ENCODE measurements around the gene KLHL18. TPM values are rescaled to one million over a fixed set of nuclear protein-coding genes. Genes with fewer than 3 reads are reported as not detected.

The KLHL18 gene
- total RNA-seq, 6 experiments from 2014 or later: 4.3 to 11.4 (median 8.1) TPM

DNA sequence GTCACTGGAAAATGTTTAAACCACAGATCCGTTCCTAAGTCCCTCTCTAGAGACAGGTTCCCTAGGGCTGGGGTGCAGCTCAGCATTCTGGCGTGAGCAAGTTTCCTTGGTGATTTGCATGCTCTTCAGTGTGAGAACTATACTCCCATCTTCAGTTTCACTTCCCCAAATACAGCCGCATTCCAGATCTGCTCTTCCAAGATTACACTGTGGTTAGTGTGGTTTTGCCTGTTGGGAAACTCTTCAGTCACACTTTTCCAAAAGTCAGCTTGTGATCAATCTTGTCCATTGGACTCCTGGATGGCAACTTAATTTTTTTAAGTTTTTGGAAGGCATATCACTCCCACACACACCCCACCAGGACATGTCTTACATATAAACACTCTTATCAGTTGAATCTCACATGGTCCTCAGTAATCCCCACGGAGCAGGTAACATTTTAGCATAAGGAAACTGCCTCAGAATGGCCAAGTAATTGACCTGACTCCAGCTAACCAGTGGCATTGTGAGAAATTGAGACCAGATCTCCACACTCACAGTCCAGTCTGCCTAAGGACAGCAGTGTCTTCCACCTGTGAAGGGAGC lies 64.6 kb downstream of the KLHL18 start:
- DNase-seq: no peak
- Histone ChIP-seq H3K4me1 (peaks cover 0 to 10% (median 5%) of the 10 kb centered on the region in 4 donors), H3K36me3 (peaks cover 0 to 5% (median 0%) of the 10 kb centered on the region in 4 donors), H3K27ac (no peak overlapping the region), H3K4me3 (no peak overlapping the region), H3K9me3 (no peaks in the 10 kb centered on the region), H3K27me3 (no peaks in the 10 kb centered on the region)
- ATAC-seq: peak; percentile 22 to 53 (median 34)
- intact Hi-C loops (cut with DNase I): no loop called here
- TF ChIP-seq, protein P1, sequence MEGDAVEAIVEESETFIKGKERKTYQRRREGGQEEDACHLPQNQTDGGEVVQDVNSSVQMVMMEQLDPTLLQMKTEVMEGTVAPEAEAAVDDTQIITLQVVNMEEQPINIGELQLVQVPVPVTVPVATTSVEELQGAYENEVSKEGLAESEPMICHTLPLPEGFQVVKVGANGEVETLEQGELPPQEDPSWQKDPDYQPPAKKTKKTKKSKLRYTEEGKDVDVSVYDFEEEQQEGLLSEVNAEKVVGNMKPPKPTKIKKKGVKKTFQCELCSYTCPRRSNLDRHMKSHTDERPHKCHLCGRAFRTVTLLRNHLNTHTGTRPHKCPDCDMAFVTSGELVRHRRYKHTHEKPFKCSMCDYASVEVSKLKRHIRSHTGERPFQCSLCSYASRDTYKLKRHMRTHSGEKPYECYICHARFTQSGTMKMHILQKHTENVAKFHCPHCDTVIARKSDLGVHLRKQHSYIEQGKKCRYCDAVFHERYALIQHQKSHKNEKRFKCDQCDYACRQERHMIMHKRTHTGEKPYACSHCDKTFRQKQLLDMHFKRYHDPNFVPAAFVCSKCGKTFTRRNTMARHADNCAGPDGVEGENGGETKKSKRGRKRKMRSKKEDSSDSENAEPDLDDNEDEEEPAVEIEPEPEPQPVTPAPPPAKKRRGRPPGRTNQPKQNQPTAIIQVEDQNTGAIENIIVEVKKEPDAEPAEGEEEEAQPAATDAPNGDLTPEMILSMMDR (IDR thresholded peaks at IDR 0.05): no peak
- no peak for TF ChIP-seq POLR2A (IDR thresholded peaks at IDR 0.05)
- WGBS (ENCODE audit: insufficient coverage, low coverage, low lambda C conversion rate, missing lambda C conversion rate): 78% methylated on average over 4 of the region's 4 CpGs

DNA sequence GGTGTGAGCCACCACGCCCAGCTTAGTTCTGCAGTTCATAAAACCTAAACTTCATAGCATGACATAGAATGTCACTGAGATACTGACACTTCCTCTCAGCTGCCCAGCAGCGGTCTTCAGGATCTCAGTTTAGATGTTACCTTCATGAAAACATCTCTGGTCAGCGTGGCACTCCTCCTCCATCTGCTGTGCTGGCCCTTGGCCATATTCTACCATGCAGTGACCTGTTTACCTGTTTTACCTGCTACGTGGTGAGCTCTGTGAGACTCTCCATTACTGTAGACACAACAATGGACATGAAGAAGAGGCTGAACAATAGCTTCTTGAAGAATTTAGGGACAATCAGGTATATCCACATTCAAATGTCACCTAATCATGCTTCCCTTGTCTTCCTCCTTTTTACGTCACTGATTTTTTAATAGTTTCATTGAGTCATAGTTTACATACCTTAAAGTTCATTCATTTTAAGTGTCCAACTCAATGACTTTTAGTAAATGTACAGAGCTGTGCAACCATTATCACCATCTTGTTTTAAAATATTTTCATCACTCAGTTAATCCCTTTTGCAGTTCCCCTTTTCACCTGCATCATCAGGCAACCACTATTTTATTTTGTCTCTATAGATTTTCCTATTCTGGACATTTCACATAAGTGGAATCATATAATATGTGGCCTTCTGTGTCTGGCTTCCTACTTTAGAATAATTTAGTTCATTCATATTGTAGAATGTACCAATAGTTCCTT lies 65.8 kb downstream of the KLHL18 start:
- no peak for ATAC-seq
- Histone ChIP-seq H3K4me3 (no peak overlapping the region), H3K4me1 (no peaks in the 10 kb centered on the region), H3K9me3 (no peaks in the 10 kb centered on the region), H3K36me3 (peaks cover 0 to 5% (median 0%) of the 10 kb centered on the region in 4 donors), H3K27me3 (no peaks in the 10 kb centered on the region), H3K27ac (no peak overlapping the region)
- WGBS (ENCODE audit: insufficient coverage, low coverage, low lambda C conversion rate, missing lambda C conversion rate): 83% methylated on average over 5 of the region's 5 CpGs
- TF ChIP-seq, protein P1 (IDR thresholded peaks at IDR 0.05): no peak
- TF ChIP-seq POLR2A (IDR thresholded peaks at IDR 0.05): no peak
- DNase-seq: no peak
- intact Hi-C loops (cut with DNase I): no loop called here

DNA sequence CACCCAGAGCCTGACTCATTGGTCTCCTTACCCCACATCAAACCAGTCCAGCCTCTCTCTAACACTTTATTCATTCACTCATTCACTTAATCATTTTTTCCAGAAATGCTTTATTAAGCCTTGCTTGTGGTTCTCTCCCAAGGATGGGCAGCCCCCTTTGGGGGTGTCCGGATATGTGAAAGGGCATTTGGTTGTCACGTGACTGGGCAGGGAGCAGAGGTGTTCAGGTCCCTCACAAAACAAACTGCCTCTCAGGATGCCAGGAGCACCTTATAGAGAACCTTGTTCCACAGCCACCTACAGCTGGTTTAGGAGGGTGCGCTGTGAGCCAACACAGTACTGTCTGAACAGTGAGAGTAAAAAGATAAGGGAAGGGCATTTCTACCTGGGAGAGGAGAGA lies 72.3 kb downstream of the KLHL18 start:
- no peak for ATAC-seq
- 74% methylated on average over 3 of the region's 3 CpGs for WGBS (ENCODE audit: insufficient coverage, low coverage, low lambda C conversion rate, missing lambda C conversion rate)
- Histone ChIP-seq H3K36me3 (no peaks in the 10 kb centered on the region), H3K4me3 (no peak overlapping the region), H3K9me3 (no peaks in the 10 kb centered on the region), H3K27ac (no peak overlapping the region), H3K27me3 (no peaks in the 10 kb centered on the region), H3K4me1 (no peaks in the 10 kb centered on the region)
- TF ChIP-seq, protein P1 (IDR thresholded peaks at IDR 0.05): no peak
- DNase-seq: no peak
- intact Hi-C loops (cut with DNase I): no loop called here

DNA sequence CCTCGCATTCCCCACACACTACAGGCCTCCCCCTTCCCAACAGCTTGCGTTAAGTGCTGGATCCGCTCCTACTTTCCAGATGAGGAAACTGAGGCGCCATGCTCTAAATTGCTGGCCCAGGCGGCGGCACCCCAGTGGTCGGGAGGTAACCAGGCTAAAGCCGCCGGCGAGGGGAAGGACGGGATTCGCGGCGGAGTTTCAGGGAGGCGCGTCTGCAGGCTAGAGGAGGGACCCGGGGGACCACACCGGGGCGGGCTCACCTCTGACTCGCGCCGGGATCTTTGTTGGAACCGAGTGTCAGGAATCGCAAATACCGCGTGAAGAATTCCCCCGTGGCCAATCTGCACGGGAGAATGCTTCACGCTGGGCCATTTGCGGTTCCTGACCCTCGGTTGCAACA lies 73.5 kb downstream of the KLHL18 start:
- no peaks in the 10 kb centered on the region for H3K36me3 ChIP-seq
- no peak overlapping the region for H3K27ac ChIP-seq
- WGBS (ENCODE audit: insufficient coverage, low coverage, low lambda C conversion rate, missing lambda C conversion rate): 95% methylated on average over 12 of the region's 31 CpGs
- H3K4me3 ChIP-seq: no peak overlapping the region
- ATAC-seq: no peak
- H3K4me1 ChIP-seq: no peaks in the 10 kb centered on the region
- no peak for TF ChIP-seq POLR2A (IDR thresholded peaks at IDR 0.05)
- TF ChIP-seq, protein P1 (IDR thresholded peaks at IDR 0.05): no peak
- H3K9me3 ChIP-seq: no peaks in the 10 kb centered on the region
- no peak for DNase-seq
- intact Hi-C loops (cut with DNase I): no loop called here
- no peaks in the 10 kb centered on the region for H3K27me3 ChIP-seq
